Activated T-cell treated with anti-CD3 and anti-CD28 coated beads for 1 hour (primary cell): Measurements from ENCODE around the gene DPEP2.
"Not testable (repeated sequence)": the region's sequence is repeated elsewhere in the genome, so short reads cannot be mapped to it uniquely, and the experiment has no call there.

Experiments used
- DNase-seq: peaks from one replicate; pipeline ENCODE4 v3.0.0-alpha.2; 2020; ENCODE audit warnings: low read depth

Gene DPEP2, protein sequence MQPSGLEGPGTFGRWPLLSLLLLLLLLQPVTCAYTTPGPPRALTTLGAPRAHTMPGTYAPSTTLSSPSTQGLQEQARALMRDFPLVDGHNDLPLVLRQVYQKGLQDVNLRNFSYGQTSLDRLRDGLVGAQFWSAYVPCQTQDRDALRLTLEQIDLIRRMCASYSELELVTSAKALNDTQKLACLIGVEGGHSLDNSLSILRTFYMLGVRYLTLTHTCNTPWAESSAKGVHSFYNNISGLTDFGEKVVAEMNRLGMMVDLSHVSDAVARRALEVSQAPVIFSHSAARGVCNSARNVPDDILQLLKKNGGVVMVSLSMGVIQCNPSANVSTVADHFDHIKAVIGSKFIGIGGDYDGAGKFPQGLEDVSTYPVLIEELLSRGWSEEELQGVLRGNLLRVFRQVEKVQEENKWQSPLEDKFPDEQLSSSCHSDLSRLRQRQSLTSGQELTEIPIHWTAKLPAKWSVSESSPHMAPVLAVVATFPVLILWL

DNA sequence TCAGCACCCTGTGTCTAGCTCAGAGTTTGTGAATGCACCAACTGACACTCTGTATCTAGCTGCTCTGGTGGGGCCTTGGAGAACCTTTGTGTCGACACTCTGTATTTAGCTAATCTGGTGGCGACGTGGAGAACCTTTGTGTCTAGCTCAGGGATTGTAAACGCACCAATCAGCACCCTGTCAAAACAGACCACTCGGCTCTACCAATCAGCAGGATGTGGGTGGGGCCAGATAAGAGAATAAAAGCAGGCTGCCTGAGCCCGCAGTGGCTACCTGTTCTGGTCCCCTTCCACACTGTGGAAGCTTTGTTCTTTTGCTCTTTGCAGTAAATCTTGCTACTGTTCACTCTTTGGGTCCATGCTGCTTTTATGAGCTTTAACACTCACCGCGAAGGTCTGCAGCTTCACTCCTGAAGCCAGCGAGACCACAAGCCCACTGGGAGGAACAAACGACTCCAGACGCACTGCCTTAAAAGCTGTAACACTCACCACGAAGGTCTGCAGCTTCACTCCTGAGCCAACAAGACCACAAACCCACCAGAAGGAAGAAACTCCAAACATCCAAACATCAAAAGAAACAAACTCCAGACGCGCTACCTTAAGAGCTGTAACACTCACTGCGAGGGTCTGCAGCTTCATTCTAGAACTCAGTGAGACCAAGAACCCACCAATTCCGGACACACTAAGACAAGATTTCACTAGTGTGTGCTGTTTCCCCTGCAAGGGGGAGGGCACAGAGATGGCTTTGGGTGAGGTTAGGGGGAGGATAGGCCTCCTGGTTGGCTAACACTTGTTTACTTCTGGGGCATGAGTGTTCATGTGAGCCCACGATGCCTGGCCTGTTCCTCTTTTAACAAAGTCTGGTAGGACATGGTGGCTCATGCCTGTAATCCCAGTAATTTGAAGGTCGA, at the start of gene DPEP2:
Gene DPEP2, minus strand, starts transcription at position 706 of the 910 bp plus-strand sequence. CDS start 6,272 bp downstream, outside the sequence.
- DNase-seq = peak; percentile 32

DNA sequence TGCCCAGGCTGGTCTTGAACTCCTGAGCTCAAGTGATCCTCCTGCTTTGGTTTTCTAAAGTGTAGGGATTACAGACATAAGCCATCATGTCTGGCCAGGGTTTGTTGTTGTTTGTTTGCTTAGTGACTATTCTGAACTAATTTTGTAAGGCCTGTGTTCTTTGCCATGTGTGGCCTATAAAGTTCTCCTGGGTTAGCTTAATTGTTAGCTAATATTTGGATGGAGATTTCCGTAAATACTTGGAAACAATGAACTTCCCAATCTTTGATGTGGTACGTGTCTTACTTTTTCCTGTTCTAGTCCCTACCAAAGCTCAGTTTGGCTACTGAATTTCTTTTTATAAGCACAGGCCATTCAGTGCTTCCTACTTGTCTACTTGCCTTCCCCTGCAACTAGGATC, 48.7 kb upstream of the DPEP2 start:
- DNase-seq = no peak

DNA sequence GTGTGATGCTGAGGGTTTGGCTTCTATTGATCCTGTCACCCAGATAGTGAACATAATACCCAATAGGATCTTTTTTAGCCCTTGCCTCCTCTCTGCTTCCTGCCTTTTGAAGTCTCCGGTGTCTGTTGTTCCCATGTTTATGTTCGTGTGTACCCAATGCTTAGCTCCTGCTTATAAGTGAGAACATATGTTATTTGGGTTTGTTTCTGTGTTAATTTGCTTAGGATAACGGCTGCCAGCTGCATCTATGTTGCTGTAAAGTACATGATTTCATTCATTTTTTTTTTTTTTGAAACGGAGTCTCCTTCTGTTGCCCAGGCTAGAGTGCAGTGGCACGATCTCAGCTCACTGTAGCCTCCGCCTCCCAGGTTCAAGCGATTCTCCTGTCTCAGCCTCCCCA, 46.8 kb upstream of the DPEP2 start:
- DNase-seq = no peak

DNA sequence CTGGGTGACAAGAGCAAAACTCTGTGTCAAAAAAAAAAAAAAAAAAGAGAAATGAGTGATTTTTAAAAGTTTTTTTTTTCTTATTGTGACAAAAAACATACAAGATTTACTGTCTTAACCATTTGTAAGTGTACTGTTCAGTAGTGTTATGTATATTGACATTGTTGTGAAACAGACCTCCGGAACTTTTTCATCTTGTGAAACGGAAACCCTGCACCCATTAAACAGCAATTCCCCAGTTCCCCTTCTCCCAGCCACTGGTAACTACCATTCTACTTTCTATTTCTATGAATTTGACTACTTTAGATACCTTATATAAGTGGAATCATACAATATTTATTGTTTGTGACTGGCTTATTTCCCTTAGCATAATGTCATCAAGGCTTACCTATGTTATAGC, 42.5 kb upstream of the DPEP2 start:
- no peak for DNase-seq

DNA sequence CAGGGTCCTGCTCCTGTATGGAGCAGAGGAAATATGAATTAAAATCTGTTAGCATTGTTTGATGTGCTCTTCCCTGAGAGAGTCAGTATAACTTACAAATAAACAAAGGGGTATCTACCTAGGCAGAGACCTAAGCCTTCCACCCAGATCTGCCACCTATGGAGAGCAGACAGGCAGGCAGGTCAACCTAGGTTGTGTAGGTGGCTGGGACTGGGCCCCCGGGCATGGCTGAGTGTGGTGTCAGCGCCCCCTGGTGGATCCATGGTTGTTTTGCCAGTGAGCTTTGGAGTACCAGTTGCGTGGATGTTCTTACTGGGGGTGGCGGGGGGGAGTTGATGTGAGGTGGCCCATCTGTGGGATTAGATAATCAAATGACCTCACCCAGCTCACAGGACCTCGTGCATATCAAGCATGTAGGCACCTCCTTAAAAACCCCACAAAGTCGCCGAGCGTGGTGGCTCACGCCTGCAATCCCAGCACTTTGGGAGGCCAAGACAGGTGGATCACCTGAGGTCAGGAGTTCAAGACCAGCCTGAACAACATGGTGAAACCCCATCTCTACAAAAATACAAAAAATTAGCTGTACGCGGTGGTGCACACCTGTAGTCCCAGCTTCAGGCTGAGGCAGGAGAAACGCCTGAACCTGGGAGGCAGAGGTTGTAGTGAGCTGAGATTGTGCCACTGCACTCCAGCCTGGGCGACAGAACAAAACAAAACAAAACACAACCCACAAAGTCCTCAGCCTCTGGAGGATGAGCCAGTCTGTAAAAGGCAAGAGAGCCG, 41.4 kb upstream of the DPEP2 start:
- DNase-seq = peak; percentile 91

DNA sequence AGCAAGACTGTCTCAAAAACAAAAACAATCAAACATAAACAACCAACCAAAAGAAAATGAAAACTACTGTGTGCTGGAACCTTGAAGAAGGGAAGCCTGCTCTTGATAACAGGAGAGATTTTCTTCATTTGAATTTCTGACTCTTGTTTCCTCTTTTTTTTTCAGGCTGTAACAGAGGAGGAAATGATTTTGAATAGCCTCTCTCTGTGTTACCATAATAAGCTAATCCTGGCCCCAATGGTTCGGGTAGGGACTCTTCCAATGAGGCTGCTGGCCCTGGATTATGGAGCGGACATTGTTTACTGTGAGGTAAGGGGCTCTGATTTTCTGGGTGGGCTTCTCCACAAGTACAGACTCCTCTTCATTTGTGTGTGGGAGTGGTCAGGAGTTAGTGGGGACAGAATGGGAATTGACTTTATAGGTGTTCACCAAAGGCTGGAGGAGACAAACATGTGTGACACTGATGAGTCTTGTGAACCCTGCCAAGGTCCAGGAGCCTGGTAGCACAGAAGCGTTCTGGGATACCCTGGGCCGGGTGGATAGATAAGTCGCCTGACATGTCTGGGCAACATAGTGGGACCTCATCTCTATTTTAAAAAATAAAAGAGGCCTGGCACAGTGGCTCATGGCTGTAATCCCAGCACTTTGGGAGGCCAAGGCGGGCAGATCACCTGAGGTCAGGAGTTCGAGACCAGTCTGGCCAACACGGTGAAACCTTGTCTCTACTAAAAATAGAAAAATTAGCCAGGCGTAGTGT, 38.7 kb upstream of the DPEP2 start:
- no peak for DNase-seq

DNA sequence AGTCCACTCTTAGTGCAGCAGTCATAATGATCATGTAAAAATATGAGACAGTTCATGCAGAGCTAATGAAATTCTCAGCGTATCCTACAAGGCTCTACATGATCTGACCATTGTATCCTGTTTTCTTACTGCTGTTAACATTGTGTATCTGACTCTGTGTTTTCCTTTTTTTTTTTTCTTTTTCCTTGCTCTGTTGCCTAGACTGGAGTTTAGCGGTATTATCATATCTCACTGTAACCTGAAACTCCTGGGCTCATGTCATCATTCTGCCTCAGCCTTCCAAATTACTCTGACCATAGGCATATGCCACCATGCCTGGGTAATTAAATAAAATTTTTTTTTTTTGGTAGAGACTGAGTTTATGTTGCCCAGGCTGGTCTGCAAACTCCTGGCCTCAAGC, 35.9 kb upstream of the DPEP2 start:
- no peak for DNase-seq

DNA sequence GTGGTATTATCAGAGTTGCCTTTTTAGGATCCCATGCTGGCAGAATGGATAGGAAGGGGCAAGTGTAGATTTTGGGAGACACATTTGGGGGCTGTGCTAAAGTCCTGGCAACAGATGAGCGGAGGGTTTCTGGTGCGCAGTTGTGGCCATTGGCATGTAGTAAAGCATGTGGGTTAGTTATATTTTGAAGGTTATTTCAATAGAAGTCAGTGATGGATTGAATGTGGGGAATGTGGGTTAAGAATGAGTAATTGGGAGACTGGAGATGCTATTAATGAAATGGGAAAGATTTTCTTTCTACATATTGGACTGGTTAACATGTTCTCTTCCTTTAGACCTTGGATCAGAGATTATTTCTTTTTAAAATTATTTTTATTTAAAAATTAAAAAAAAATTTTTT, 33.8 kb upstream of the DPEP2 start:
- DNase-seq = no peak

DNA sequence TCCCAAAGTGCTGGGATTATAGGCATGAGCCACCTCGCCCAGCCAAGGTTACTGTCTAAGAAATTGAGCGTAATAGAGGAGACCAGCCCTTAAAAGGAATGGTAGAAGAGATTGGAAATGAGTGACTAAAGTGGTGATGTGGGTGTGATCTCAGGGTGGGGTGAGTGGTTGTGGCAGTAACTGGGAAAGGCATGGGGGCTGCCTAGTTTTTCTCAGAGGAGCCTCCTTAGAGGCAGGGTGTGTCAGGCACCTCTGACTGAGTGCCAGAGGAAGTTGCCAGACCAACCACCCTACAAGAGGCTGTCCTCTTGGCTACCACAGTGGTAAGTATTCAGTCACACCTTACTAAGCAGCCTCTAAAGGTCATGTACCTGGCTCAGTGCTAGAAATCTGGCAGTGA, 32.7 kb upstream of the DPEP2 start:
- no peak for DNase-seq

DNA sequence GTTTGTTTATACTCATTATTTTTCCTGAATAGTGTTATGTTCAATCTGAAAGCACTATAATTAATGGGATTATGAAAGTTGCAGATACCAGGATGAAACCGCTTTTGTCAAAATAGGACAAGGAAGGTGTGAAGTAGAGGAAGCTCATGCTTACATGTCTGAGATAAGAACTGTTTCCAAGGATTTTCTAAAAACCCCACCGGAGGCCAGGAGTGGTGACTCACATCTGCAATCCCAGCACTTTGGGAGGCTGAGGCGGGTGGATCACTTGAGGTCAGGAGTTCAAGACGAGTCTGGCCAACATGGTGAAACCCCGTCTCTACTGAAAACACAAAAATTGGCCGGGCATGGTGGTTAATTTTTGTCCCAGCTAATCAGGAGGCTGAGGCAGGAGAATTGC, 30.8 kb upstream of the DPEP2 start:
- DNase-seq = not testable (repeated sequence)

DNA sequence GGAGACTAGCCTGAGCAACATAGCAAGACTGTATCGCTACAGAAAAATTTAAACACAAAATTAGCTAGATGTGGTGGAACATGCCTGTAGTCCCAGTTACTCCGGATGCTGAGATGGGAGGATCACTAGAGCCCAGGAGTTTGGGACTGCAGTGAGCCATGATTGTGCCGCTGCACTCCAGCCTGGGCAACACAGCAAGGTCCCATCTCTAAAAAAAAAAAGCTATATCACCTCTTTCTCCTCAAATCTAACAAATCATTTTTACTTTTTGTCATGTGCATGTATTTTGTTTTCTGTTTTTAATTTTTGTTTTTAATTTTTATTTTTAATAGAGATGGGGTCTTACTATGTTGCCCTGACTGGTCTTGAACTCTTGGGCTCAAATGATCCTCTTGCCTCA, 29.7 kb upstream of the DPEP2 start:
- DNase-seq = no peak

DNA sequence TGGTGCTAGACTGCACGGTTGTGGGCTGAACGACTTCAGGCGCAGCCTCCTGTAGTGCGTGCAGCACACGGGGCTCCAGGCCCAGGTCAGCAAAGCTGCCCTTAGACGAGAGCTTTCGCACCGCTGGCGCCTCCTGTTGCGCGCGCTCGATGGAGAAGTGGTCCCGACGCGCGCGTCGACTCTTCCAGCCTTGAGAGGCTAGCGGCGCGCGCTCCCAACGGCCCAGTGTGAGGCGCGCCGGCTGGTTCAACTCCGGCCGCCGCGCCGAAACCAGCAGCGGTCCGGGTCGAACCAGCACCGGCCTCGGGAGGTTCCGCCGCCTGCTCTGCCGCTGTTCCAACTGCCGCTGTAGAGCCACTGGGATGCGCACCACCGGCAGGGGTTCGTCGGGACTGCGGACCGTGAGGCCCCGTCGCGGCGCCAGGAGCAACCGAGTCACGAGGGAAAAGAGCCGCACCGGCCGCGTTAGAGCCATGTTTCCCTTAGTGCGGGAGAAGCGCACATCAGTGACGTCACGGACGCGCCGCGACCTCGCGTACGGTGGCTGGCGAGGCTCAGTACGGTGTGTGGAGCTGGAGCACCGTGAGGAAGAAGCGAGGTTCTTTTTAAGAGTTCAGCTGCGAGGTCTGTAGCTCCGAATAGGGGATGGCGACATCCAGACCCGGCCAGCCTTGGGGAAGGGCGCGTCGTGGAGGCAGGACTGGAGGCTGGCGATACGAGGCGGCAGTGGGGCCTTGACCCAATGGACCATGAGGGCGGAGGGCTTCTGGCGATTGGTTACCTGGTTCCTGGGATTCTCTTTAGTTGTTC, 23.6 kb upstream of the DPEP2 start, which contains the start of the genes DDX28 and DUS2:
Gene DDX28, minus strand, starts transcription at position 505 of the 810 bp plus-strand sequence. Its CDS starts 30 bp downstream, at position 475.
Gene DUS2, plus strand, starts transcription at position 557 of the 810 bp plus-strand sequence. CDS start 14,740 bp downstream, outside the sequence.
- peak; percentile 89 for DNase-seq

DNA sequence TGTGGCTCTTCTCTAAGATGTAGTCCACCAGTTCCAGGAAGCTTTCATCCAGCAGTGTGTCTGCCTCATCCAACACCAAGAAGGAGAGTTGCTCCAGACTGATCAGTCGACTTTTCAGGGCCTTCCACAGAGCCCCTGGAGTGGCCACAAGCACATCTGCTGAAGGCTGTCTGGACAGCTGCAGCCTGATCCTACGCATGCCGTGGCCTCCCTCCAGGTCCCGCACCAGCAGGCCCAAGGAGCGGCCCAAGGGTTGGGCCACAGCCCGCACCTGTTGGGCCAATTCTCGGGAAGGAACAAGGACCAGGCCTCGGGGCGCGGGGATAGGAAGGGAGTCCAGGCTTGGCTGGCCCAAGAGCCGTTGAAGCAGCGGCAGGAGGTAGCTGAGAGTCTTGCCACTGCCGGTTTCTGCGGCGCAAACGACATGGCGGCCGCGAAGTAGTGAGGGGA, 23.0 kb upstream of the DPEP2 start:
- DNase-seq = no peak

DNA sequence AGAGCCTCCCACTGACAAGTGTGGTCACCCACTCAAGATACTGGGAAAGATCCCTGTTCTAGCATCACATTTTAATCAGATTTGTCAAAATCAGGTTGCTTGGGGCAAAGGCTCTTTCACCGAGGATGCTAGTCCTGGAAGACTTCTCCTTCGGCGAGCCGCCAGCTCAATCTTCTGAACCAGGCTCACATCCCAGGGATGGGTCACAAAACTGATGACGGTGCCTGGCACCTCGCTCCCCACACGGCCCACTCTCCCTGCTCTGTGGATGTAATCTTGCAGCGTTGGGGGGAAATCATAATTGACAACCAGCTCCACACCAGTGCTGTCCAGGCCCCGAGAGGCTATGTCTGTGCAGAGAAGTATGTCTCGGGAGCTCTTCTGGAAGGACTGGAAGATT, 22.2 kb upstream of the DPEP2 start:
- DNase-seq = no peak

DNA sequence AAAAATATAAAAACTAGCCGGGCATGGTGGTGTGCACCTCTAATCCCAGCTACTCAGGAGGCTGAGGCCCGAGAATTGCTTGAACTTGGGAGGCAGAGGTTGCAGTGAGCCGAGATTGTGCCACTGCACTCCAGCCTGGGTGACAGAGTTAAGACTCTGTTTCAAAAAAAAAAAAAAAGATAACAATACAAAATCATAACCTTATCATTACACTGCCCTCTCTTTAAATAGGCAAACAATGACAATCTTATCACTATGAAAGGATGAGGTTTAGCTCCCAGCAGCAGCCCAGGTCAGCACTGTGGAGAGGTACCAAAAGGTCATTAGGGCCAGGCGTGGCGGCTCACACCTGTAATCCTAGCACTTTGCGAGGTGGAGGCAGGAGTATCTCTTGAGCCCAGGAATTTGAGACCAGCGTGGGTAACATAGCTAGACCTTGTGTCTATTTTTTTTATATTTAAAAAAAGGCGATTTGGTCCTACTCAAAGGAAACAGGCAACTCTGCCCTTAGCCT, 19.9 kb upstream of the DPEP2 start:
- no peak for DNase-seq

DNA sequence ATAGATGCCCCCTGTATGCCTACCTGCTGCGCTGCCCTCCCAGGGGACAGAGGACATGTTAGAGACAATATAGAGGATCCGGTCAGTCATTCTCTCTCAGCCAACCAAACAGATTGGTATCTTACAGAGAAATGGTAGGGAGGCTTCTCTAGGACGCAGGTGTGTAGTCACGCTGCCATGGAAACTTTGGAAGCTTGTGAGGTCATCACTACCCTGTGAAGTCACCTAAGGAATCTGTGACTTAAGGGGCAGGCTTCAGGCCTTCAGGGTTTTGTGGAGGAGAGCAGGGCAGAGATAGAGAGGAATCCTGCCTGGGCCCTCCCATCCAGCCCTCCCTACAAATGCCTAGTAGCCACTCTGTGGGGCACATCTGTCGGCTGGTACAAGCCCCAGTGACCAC, 16.4 kb upstream of the DPEP2 start, which contains the start of gene DPEP2NB:
Gene DPEP2NB, minus strand, starts transcription at position 231 of the 400 bp plus-strand sequence. Its CDS starts 141 bp downstream, at position 90.
- no peak for DNase-seq

DNA sequence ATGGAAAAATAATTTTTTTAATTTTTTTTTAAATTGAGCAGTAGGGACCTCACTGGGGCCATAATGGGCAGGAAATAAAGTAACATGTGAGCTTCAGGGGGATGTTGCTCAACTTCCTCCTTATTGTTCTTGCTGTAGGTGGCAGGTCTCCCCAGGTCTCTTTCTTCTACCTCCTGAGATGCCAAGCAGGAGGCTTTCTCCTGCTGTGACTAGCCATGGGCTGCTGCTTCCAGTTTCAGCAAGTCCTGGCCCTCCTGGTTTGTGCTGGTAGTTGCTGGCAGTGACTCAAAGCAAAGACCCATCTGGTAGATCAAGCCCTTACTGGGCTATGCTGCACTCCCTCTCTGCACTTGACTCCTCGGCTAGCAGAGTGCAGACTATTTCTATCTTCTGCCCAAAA, 14.2 kb upstream of the DPEP2 start:
- DNase-seq = no peak

DNA sequence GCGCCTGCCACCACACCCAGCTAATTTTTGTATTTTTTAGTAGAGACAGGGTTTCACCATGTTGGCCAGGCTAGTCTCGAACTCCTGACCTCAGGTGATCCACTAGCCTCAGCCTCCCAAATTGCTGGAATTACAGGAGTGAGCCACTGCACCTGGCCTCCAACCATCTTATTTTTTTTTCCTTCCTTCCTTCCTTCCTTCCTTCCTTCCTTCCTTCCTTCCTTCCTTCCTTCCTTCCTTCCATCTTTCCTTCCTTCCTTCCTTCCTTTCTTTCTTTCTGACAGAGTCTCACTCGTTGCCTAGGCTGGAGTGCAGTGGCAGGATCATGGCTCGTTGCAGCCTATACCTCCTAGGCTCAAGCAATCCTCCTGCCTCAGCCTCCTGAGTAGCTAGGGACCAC, 10.6 kb upstream of the DPEP2 start:
- DNase-seq = not testable (repeated sequence)

DNA sequence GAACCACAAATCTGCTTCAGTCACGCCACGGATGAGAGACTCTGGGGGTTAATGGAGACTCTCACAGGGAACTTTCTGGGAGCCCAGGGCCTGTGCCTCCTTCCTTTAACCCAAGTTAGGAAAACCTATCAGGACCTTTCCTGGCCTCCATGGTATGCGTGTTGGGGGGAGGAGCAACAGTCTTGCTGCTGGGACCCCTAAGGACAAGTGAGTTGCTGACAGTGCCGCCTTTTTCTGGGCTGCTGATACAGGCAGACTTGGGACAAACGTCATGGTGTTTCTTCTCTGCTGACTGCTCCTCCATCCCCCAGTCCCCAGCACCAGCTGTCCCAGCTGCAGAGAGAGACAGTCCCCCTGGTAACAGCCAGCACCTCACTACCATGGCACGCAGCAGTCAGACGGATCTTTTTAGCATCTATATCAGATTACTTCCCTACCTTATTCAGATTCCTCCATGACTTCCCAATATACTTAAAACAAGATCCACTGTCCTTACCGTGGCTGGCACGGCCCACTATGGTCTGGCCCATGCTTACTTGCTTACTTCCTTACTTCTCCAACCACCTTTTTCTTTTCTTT, 10.0 kb upstream of the DPEP2 start:
- no peak for DNase-seq
